Measurements from ENCODE around the gene CPM. TPM values are rescaled to one million over a fixed set of nuclear protein-coding genes. Genes with fewer than 3 reads are reported as not detected.
"Not testable (repeated sequence)": the region's sequence is repeated elsewhere in the genome, so short reads cannot be mapped to it uniquely, and the experiment has no call there.

CPM gene
- polyA plus RNA-seq, 5 donors: 241 to 466 (median 348) TPM

DNA sequence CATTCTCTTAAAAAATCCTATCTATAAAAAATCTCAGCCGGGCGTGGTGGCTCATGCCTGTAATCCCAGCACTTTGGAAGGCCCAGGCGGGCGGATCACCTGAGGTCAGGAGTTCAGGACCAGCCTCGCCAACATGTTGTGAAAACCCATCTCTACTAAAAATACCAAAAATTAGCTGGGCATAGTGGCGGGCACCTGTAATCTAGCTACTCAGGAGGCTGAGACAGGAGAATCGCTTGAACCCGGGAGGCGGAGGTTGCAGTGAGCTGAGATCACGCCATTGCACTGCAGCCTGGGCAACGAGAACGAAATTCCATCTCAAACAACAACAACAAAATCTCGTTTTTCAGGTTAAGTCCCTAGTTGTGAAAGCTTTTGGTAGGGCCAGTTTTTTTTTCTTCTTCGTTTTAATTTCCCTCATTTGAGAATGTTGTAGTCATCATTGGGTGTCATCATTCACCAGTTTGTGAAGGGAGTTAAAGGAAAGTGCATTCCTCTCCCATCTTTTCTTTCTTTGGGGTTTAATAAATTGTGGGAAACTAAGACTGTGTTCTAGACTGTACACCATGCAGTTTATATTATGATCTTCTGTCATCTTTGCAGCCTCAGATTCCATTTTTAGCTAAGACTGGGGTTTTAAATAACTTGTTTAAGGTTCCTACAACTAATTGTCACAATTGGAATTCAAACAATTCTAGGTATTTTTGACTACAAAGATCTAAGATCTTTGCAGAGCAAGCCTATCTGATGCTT, 101.0 kb downstream of the CPM start:
- no peak for DNase-seq

GRCh38 chr12:68831272-68831671, 101.7 kb downstream of the CPM start:
- DNase-seq: no peak

GRCh38 chr12:68828672-68829068, 104.3 kb downstream of the CPM start:
- no peak for DNase-seq

GRCh38 chr12:68827895-68828671, 104.9 kb downstream of the CPM start:
- DNase-seq: no peak

DNA sequence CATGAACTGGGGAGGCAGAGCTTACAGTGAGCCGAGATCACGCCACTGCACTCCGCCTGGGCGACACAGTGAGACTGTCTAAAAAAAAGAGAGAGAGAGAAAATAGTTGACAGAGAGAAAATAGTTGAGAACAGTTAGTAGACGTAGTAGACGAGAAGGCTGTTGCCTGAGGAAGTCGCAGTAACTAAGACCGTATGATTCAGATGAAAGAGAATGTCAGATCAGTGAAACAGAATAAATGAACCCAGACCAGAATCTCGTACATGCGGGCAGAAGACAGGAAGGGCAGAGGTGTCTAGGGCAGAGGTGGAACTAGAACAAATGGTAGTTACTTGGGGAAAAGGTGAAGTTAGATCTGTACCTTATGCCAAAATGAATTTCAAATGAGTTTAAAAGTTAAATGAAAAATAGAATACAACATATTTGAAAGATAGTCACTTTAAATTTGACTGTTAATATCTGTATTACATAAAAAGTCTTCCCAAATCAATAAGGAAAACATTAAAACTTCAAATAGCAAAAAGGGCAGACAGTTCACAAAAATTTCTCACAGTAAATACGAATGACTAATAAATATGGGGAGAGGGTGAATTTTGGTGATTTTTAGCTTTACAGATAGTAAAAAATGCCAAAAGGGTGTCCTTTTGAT, 107.3 kb downstream of the CPM start:
- DNase-seq: no peak

DNA sequence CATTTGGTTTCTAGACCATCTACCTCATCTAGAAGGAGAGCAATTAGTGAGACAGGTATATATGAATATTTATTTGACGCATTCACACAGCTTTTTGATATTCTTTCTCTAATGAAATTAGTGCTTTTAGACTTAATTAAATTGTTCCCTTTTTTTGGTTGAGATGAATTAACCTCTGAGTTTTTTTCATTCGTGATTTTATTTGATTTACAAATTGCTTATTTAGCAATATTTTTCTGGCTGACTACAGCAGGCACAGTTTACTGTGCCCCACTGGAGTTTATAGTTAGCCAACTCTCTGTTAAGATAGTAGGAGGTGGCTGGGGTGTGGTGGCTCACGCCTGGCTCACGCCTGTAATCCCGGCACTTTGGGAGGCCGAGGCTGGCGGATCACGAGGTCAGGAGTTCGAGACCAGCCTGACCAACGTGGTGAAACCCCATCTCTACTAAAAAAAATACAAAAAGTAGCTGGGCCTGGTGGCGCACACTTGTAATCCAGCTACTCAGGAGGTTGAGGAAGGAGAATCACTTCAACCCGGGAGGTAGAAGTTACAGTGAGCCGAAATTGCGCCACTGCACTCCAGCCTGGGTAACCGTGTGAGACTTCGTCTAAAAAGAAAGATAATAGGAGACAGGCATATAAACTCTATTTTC, 108.2 kb downstream of the CPM start:
- DNase-seq: no peak

GRCh38 chr12:68824131-68824530, 108.8 kb downstream of the CPM start:
- no peak for DNase-seq

GRCh38 chr12:68823696-68824095, 109.3 kb downstream of the CPM start:
- DNase-seq: no peak

- DNase-seq: no peak
Measured at GRCh38 chr12:68821357-68822188, 111.4 kb downstream of the CPM start.

DNA sequence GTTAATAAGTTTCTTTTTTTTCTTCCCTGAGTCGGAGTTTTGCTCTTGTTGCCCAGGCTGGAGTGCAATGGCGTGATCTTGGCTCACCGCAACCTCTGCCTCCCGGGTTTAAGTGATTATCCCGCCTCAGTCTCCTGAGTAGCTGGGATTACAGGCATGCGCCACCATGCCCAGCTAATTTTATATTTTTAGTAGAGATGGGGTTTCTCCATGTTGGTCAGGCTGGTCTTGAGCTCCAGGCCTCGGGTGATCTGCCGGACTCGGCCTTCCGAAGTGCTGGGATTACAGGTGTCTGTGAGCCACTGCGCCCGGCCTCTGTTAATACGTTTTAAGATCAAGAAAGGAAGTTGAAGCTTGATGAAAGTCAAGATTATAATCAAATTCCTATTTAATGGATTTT, 113.5 kb downstream of the CPM start:
- DNase-seq: not testable (repeated sequence)

GRCh38 chr12:68815928-68816800, 116.8 kb downstream of the CPM start:
- DNase-seq: no peak

- DNase-seq: no peak
Measured at GRCh38 chr12:68815232-68815927, 117.6 kb downstream of the CPM start.

- no peak for DNase-seq
Measured at GRCh38 chr12:68814490-68815231, 118.3 kb downstream of the CPM start.

GRCh38 chr12:68813242-68813593, 119.8 kb downstream of the CPM start:
- DNase-seq: no peak

DNA sequence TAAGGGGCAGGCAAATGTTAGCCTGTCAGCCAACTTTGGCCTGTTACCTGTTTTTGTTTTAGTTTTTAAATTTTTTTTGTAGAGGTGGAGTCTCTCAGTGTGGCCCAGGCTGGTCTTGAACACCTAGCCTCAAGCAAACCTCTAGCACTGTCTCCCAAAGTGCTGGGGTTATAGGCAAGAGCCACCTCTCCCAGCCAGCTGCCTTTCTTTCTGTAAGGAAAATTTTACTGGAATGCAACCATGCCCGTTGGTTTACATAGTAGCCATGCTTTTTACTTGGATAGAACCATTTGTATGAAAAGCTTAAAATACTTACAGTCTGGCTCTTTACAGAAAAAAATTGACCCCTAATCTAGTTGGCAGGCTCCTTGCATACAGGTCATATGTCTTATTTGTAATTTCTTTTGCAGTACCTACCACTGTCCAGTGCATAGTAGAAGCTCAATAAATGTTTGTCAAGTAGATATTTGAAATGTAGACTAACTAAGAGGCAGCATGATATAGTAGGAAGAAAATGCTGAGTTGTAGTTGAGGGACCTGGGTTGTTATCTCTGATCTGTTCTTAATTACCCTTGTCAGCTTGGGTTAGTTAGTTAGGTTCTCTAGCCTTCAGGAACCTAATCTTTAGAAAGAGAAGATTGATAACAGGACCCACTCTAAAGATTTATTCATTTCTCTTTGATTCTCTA, 120.3 kb downstream of the CPM start:
- no peak for DNase-seq

DNA sequence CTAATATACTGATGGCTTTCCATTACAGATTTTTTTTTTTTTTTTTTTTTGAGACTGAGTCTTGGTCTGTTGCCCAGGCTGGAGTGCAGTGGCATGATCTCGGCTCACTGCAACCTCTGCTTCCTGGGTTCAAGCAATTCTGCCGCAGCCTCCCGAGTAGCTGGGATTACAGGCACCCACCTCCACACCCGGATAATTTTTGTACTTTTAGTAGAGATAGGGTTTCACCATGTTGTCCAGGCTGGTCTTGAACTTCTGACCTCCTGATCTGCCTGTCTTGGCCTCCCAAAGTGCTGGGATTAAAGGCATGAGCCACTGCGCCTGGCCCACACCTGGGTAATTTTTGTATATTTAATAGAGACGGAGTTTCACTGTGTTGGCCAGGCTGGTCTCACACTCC, 121.4 kb downstream of the CPM start:
- DNase-seq: not testable (repeated sequence)

DNA sequence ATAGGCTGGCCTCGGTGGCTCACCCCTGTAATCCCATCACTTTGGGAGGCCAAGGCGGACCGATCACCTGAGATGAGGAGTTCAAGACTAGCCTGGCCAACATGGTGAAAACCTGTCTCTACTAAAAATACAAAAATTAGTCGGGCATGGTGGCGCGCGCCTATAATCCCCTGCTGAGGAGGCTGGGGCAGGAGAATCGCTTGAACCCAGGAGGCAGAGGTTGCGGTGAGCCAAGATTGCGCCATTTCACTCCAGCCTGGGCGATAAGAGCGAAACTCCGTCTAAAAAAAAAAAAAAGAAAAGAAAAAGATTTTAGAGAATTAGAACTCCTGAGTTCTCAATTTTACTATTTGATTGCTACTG, 123.0 kb downstream of the CPM start:
- DNase-seq: not testable (repeated sequence)

All from right lung (tissue), 5 donors.